Lower lobe of right lung (tissue), 2 donors: Measurements from ENCODE around the gene HOXA9. TPM values are rescaled to one million over a fixed set of nuclear protein-coding genes. Genes with fewer than 3 reads are reported as not detected.
A peak's percentile ranks its signal among the peaks of the same experiment; 100 is the strongest.

Experiments used
- ATAC-seq, 2 donors: fragments of 200-7000 bp; cut with Tn5 transposase; one replicate each; pipeline ENCODE4 v1.9.1; 2020 to 2022; ENCODE audit warnings: mild to moderate bottlenecking in 2 of 2, moderate library complexity in 2 of 2
- DNase-seq: peaks from one replicate; pipeline ENCODE4 v3.0.0-alpha.2; 2020
- H3K27ac ChIP-seq: fragments of 200-600 bp; one replicate; pipeline ENCODE4 v1.8.0; 2022
- H3K27me3 ChIP-seq: fragments of 200-600 bp; one replicate; pipeline ENCODE4 v1.8.0; 2022; ENCODE audit warnings: low read depth
- H3K36me3 ChIP-seq: fragments of 200-600 bp; one replicate; pipeline ENCODE4 v1.8.0; 2022; ENCODE audit warnings: mild to moderate bottlenecking
- H3K4me1 ChIP-seq: fragments of 200-600 bp; one replicate; pipeline ENCODE4 v1.8.0; 2022
- H3K4me3 ChIP-seq: fragments of 200-600 bp; one replicate; pipeline ENCODE4 v1.8.0; 2022; ENCODE audit warnings: mild to moderate bottlenecking
- H3K9me3 ChIP-seq: fragments of 200-600 bp; one replicate; pipeline ENCODE4 v1.8.0; 2022
- CTCF ChIP-seq: fragments of 200-600 bp; IDR thresholded peaks from one replicate; pipeline ENCODE4 v1.8.0; 2022; ENCODE audit warnings: antibody characterized with exemption, mild to moderate bottlenecking
- intact Hi-C: fragments of 100-400 bp; cut with DNase I; formaldehyde crosslinking; loops from one replicate; pipeline ENCODE4 v1.11.0; 2022
- total RNA-seq: library from RNA; stranded (reverse); fragmentation: NEBNext Ultra II Directional; extraction: Animal tissue kit (Norgen Biotek cat#: 25700); gene quantifications from one replicate; pipeline ENCODE4 v1.2.1, GENCODE V29; 2021
- donor health status: DM: no; HTN: yes; CAD: no; lungs with severe emphysema.

The HOXA9 gene
- total RNA-seq, 1 donor from 2014 or later: 1.7 TPM

- no peaks in the 10 kb centered on the region for H3K9me3 ChIP-seq
- H3K27ac ChIP-seq: no peak overlapping the region
- peaks cover 53% of the 10 kb centered on the region for H3K4me1 ChIP-seq
- peak overlapping the region; percentile 40 for H3K4me3 ChIP-seq
- intact Hi-C loops: no loop called here
- TF ChIP-seq CTCF: no peak
- H3K27me3 ChIP-seq: peaks cover 99% of the 10 kb centered on the region
- DNase-seq (no peak), ATAC-seq (no peak)
- H3K36me3 ChIP-seq: no peaks in the 10 kb centered on the region
Measured at GRCh38 chr7:27184337-27185012, 19.1 kb upstream of the HOXA9 start.

GRCh38 chr7:27183682-27184336 lies 18.5 kb upstream of the HOXA9 start:
- DNase-seq (no peak), ATAC-seq (no peak)
- Histone ChIP-seq H3K27ac (no peak overlapping the region), H3K4me3 (peak overlapping the region; percentile 40), H3K9me3 (no peaks in the 10 kb centered on the region), H3K36me3 (no peaks in the 10 kb centered on the region), H3K4me1 (peaks cover 48% of the 10 kb centered on the region), H3K27me3 (peaks cover 99% of the 10 kb centered on the region)
- no peak for TF ChIP-seq CTCF
- intact Hi-C loops: no loop called here

- no peaks in the 10 kb centered on the region for H3K36me3 ChIP-seq
- intact Hi-C loops: no loop called here
- H3K27ac ChIP-seq: no peak overlapping the region
- H3K4me3 ChIP-seq: no peak overlapping the region
- H3K4me1 ChIP-seq: peaks cover 41% of the 10 kb centered on the region
- TF ChIP-seq CTCF: no peak
- H3K9me3 ChIP-seq: no peaks in the 10 kb centered on the region
- DNase-seq: peak; percentile 31
- ATAC-seq: no peak
- H3K27me3 ChIP-seq: peaks cover 99% of the 10 kb centered on the region
Measured at GRCh38 chr7:27182861-27183681, 17.7 kb upstream of the HOXA9 start.

- Histone ChIP-seq H3K36me3 (no peaks in the 10 kb centered on the region), H3K9me3 (no peaks in the 10 kb centered on the region), H3K27me3 (peaks cover 99% of the 10 kb centered on the region), H3K27ac (no peak overlapping the region), H3K4me1 (peaks cover 36% of the 10 kb centered on the region), H3K4me3 (no peak overlapping the region)
- TF ChIP-seq CTCF: no peak
- no peak for DNase-seq
- intact Hi-C loops: no loop called here
- ATAC-seq: no peak
Measured at GRCh38 chr7:27182285-27182841, 17.0 kb upstream of the HOXA9 start.

- no peak for TF ChIP-seq CTCF
- Histone ChIP-seq H3K4me1 (peaks cover 36% of the 10 kb centered on the region), H3K9me3 (no peaks in the 10 kb centered on the region), H3K27ac (no peak overlapping the region), H3K4me3 (no peak overlapping the region), H3K27me3 (peaks cover 99% of the 10 kb centered on the region), H3K36me3 (no peaks in the 10 kb centered on the region)
- intact Hi-C loops: no loop called here
- no peak for ATAC-seq
- no peak for DNase-seq
Measured at GRCh38 chr7:27181795-27182275, 16.5 kb upstream of the HOXA9 start.
